Stimulated activated CD4-positive, alpha-beta T cell treated with anti-CD3 and anti-CD28 coated beads, Interleukin-15, amount 100 ng/mL, for 1 hour (primary cell): ENCODE data around the gene CLDN22.

Experiments
- DNase-seq, 2 donors: peaks; one replicate each; pipeline ENCODE4 v3.0.0-alpha.2; 2020; ENCODE audit warnings: low read depth in 1 of 2, low spot score in 1 of 2

Gene CLDN22

DNA sequence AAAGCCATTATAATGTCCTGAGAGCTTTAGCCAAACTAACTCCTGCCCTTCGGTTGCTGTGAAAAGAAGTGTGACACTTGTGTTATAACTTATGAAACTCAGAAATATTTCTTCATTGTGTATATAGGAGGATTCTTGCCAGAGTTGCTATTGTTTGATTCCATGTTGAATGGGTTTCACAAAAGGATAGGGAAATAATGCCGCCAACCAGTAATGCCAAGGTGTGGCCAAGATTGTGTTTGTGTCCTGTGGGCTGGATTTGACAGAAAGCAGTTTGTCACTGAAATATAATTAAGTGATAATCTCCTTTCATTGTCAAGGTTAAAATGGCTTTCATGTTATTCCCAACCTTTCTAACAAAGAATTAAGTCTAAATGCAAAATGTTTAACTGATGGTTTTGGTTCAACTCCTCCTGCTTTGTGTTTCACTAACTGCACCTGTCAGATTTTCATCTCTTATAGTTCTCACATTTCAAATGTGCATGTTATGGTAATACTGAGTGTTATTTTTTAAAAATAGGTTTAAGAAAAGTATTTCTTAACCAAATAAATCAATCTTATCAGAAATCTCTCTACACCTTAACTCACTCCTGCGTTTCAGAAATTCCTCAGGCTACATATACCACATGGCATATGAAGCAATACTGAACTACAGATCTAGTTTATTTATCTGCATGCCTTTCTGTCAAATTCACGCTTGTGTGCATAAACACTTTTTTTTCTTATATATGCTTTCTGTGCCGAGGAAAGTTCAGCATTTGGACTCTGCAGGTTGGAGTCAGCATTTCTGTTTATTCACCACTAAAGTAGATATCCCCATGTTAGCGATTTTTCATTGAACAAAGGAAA, at the start of gene CLDN22:
Gene CLDN22 (minus strand): TSS at position 66 of the 849 bp plus-strand sequence. CDS start 58 bp downstream, at position 8.
- DNase-seq = no peak

DNA sequence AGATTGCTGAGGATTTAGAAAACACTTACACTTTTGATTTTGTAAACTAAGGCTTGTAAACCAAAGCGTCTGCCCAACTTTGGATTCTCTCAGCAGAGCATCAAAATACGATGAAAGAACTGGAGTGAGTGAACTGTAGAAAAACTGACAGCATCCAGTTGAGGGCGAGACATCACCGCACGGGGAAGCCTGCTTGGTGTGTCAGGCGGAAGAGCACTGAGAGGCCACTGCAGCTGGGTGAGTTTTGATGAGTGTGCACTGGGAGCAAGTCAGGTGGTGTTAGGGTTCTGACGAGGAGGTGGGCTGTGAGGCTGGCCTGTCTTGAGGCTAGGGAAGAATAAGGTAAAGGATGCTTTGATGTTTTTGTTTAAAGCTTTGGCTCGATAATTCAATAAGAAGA, 49.0 kb upstream of the CLDN22 start:
- no peak for DNase-seq

DNA sequence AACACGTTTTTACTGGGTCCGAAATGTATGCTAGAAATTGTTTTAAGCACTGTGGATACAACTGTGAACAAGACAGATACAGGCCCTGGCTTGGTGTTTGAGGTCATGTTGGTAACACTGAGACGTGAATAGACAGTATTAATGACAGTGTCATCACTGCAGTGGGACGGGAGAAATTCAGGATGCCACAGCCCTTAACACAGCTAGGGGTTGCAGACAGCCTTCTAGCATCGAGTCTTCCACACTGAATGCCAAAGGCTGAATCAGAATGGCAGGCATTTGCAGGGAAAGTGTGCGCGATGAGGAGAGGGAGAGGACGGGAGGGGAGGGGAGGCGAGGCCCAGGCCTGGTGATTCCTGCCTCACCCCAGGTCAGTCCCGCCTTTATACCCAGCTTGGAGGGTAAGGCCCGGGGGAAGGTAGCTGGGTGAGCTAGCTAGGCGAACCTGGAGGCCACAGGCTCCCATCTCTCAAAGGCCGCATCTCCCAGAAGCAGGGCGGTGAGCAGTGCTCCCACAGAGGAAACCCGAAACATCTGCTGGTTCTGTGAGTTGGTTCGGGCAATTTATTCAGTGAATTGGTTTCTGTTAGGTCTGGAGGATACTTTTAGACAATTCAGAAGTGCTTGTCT, 46.2 kb upstream of the CLDN22 start:
- DNase-seq = no peak

DNA sequence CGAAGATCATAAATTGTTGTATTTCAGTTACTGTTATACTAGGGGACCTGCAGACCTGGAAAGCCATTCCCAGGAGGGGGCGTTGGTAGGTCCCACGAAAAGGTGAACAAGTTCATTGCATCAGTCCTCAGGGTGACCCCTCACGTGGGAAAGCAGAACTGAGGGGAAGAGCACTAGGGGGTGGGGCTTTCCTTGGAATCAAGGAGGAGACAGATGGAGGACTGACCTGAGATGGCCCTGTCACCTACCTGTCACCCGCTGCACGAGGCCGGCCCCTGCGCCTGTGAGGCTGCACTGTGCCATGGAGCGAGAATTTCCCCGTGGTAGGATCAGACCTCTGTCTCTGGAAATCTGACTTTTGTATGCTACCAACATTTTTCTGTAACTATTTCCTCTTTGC, 43.9 kb upstream of the CLDN22 start:
- DNase-seq = no peak

DNA sequence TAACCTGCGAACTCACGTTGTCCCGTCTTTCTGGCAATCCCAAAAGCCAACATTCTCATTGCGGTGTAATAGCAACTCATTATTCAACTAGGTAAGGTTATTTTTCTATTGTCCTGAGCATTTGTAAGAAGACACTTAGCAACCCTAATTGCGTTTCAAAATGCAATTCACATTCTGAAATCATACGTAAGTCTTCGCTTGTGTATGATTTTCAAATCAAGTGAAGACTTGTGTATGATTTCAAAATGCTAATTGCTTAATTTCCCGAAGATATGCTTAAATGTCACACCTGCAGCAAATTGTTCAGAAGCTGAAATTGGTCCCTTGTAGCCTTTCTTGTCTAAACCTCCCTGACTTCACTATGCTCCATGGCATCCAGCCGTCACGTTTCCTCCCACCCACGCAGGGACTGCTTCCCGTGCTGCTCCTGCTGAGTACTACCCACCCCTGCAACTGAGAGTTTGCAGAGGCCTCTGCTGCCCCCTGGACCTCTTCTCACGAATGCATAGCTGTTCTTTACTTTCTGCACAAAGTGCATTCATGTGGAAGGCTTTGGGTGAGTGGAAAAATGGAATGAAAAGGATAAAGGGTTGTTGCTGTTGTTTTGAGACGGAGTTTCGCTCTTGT, 43.0 kb upstream of the CLDN22 start:
- no peak for DNase-seq

DNA sequence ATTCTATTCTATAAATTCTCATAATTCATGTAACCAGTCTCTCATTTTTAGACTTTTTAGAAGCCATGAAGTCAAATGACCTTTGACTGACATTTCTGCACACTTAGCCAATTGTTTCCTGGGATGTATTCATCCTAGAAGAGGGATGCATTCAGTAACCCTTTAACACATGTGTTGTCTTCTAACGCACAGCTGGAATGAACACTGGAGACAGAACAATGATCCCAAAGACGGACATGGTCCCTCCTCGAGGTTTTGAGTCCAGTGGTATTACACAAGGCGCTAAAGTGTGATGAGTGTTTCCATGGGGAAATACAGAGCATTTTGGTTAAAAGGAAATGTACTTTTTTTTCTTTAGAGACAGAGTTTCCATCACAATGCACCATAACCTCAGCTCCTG, 42.0 kb upstream of the CLDN22 start:
- DNase-seq = no peak

DNA sequence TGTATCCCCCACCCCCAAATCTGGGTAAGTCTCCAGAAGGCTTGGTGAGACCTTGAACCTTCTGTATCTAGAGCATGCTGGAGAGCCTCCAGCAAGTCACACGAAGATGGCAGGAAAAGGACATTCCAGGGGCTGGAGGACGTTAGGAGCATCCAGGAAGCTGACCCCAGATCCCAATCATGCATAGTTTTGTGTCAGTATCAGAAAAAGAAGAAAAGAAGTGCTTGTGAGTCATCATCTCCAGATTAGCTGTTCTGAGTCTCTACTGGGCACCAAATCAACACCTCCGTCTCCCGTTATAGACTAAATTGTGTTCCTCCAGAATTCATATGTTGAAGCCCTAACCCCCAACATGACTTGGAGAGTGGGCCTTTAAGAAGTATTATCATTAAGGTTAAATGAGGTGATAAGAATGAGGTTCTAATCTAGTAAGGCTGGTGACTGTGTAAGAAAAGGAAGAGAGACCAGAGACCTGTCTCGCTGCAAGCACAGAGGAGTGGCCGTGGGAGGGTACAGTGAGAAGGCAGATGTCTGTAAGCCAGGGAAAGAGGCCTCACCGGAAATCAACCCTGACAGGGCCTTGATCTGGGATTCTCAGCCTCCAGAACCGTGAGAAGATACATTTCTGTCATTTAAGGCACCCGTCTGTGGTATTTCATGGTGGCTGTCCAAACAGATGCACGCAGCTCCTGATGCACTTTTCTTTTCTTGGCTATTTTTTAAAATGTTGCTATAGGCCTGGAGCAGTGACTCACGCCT, 40.3 kb upstream of the CLDN22 start:
- no peak for DNase-seq

DNA sequence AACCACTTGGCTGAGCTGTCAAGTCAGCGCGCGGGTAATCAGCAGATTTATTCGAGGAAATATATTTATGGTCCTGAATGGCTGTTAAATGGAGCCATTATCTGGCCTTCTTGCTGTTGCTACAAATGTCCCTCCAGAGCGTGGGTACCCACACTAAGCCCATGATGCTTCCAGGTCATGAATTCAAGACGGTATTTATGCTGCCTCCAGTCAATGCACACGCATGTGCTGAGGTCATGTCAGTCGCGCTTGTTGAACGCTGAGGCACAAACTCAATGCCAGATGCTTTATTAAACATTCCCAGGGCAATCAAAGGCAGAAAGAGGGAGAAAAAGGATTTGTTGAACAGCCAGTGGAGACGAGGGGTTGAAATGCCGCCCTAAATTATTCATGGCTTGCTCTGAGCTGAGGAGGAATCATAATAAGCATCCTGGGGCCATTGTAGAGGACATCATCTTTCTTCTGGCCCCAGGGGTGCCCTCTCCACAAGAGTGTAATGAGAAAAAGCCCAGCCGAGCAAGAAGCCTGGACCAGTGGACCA, 38.2 kb upstream of the CLDN22 start:
- DNase-seq = no peak

DNA sequence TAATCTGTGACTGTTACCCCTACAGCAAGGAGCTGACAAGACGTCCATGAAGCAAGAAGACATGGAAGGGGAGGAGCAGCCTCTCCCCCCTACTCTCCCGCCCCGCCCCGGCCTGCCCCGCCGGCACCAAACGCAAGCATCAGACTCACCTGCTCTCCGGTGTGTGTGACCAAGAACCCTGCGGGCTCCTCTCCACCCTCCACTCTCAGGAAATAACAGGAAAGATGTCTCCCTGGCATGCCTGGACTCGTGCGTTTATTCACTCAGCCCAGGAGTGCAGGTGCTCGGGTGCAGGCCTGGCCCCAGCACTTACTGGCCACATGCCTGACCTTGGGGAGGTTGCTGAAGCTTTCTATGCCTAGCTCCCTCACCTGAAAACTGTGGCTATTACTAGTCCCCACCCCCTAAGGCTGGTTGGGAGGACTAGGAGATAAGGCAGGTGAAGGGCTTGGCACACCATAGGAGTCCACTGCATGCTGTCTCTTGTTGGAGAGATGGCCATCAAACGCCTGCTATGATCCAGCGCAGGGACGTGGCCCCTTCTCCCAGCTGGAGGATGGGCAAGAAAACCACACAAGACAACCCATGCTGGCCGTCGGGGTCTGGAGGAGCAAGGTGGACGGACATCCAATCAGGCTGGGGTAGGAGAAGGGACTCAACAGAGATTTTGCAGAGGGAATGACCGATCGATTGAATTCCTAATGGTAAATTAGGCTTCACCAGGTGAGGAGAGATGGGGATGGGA, 37.0 kb upstream of the CLDN22 start:
- no peak for DNase-seq

DNA sequence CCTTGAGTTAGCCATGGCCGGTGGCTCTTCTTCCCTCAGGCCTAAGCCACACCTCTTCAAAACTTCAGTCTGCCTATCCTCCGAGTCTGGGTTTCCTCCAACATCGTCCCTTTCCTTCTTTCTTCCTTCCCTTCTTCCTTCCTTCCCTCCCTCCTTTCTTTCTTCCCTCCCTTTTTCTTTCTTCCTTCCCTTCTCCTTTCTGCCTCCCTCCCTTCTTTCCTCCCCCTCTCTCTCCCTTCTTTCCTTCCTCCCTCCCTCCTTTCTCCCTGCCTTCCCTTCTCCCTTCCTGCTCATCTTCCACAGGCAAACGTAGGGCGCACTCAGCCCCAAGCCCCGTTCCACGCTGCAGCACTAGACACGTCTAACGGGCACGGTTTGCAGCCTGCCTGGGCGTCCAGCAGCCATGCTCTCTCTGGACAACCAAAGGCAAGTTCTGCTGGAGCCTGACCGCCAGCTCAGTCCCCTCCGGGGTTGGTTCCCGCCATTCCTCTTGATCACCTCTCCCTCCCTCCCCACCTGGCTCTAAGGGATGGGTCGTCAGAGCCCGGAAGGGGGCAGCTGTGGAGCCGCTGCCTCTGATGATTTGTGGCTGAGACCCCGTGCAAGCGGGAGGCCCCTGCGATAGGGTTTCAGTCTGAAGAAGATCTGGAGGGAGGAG, 36.2 kb upstream of the CLDN22 start:
- DNase-seq = no peak

DNA sequence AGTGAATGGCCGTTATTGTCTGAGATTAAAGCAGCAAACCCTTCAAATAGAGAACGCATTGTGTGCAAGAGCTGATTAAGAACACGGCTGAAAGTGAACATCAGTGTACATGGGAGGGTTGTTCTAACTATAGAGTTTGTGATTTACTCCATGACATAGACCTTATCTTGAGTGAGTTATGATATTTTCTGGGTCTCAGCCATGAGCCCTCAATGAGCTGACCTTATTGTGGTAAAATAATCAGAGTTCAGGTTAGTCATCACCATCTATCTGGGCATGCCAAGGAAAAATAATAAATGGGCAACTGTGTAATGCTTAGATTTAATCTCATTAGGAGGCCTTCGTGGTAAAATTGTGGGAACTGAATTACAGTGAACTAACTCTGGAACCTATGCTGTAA, 35.3 kb upstream of the CLDN22 start:
- DNase-seq = no peak

DNA sequence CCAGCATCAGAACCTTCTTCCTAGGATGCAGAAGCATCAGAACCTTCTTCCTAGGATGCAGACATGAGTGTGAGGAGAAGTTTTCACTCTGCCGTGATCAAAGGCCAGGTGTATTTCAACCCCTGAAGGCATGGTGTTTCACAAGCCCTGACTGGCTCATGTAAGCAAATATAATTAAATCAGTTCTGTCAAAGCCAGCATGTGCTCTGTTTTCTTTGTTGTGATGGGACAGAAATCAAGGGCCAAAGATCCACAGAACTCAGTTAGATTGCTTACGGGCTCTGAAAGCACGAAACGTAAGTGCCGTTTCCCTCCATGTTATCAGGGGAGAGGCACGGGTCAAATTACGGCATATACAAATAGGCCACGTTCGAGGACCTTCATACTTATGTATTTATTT, 34.1 kb upstream of the CLDN22 start:
- DNase-seq = no peak

DNA sequence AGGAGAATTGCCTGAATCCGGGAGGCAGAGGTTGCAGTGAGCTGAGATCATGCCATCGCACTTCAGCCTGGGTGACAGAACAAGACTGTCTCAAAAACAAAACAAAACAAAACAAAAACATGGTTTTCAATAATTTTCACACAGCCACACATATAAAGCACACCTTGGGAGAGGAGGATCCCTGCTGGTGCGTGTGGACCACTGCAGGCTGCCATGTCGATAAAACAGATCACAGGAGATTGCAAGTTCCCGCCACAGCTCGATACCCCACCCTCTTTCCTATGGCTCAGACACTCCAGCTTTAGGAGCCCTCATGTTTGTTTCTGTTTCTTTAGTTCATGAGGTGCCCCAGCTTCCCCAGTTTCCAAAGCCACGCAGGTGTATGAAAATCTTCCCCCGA, 33.5 kb upstream of the CLDN22 start:
- DNase-seq = no peak

DNA sequence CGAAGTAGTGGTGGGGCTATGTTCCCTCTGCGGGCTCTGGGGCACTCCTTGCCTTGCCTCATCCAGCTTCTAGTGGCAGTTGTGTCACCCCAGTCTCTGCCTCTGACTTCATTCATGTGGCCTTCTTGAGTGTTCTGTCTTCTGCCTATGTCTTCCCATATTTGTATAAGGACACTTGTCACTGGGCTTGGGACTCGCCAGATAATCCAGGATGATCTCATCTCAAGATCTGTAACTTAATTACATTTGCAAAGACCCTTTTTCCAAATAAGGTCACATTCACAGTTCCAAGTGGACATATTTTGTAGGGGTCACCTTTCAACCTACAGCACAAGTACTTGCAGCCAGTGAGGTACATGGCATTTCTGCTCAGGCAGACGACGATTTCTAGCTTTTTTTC, 32.5 kb upstream of the CLDN22 start:
- no peak for DNase-seq

DNA sequence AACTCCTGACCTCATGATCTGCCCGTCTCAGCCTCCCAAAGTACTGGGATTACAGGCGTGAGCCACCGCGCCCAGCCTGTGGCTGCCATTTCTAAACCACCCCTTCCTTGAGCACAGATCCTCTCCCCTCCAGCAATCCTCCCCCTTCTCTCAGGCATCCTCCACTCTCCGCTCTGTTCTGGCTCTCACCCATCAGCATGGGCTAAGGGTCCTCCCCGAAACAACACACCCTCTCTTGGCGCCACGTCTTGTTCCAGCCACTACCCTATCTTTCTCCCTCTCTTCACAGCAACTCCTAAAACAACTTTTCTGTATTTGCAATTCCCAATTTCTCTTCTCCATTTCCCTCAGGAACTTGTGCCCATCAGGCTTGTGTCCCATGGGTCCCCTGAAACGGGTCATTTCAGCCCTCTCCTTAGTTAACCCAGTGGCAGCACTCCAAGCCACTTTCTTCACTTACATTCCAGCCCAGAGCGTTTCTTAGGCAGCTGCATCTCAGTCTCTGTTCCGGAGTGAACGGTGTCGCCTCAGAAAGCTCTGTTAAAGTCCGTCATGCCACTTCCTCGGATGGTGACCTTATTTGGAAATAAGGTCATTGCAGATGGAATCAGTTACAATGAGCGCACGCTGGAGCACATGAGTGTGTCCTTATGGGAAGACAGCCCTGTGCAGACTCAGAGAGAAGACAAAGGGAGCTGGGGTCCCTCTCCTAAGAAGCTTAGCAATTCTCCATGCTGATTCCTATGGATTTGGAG, 30.4 kb upstream of the CLDN22 start:
- DNase-seq = no peak

DNA sequence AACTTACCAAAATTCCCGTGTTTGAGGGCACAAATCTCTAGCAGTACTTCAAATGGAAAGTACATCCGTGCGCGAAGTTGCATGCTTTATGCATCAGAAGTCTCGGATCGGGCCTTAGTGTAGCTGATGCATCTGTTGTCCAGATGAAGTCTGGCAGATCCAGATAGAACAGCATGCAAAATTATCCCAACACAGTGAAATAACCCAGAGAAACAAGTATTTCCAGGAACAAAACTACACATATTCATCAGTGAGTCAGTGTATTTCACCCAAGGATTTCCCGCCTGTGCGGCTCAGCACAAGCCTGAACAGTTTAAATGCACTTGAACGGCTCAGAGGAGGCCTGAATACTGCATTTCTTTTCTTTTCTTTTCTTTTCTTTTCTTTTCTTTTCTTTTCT, 29.6 kb upstream of the CLDN22 start:
- no peak for DNase-seq

DNA sequence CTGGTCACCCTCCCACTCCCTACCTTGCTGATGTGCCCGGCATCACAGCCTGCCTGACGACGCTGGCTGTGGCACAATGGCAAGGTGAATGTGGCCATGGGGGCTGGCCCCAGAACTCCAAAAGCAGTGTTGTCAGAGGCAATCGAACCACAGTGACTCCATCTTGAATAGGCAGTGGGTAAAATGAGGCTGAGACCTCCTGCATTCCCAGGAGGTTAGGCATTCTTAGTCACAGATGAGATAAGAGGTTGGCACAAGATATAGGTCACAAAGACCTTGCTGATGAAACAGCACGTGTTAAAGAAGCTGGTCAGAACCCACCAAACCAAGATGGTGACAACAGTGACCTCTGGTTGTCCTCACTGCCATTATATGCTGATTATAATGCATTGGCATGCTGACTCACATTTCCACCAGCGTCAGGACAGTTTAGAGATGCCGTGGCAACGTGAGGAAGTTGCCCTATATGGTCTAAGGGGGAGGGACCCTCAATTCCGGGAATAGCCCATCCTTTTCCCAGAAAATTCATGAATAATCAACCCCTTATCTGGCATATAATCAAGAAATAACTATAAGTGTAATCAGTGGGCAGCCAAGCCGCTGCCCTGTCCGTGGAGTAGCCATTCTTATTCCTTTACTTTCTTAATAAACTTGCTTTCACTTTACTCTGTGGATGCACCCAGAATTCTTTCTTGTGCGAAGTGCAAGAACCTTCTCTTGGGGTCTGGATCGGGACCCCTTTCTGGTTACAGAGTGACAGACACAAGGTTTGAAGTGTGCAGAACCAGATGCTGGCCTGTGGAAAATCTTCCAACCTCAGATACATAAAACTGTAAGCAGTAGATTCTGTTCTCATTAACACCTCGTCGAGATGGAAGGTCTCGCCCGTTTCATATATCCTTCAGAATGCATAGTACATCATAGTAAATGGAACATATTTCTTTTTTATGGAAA, 28.9 kb upstream of the CLDN22 start:
- DNase-seq = no peak

DNA sequence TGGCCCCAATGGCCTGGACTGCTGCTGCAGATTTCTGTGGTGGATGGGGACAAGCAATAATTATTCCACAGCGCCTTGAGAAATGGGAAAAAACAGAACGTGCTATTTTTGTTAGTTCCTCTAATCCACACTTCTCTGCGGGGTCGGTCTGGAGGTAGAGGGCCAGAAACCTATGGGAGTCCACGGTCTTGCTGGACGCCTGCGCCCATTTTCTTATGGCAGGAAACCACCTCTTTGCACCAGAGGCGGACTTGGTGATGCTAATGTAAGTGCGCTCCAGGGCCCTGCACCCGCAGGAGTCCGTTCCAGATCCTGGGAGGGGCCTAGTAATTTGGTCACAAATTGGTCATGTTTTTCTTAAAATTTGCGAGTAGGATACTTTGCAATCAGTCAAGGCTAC, 28.1 kb upstream of the CLDN22 start:
- no peak for DNase-seq
